ENCODE data around the gene CNTNAP5.

The CNTNAP5 gene

GRCh38 chr2:124921191-124921590 is 896.1 kb downstream of the CNTNAP5 start:
- TF ChIP-seq, protein P1, sequence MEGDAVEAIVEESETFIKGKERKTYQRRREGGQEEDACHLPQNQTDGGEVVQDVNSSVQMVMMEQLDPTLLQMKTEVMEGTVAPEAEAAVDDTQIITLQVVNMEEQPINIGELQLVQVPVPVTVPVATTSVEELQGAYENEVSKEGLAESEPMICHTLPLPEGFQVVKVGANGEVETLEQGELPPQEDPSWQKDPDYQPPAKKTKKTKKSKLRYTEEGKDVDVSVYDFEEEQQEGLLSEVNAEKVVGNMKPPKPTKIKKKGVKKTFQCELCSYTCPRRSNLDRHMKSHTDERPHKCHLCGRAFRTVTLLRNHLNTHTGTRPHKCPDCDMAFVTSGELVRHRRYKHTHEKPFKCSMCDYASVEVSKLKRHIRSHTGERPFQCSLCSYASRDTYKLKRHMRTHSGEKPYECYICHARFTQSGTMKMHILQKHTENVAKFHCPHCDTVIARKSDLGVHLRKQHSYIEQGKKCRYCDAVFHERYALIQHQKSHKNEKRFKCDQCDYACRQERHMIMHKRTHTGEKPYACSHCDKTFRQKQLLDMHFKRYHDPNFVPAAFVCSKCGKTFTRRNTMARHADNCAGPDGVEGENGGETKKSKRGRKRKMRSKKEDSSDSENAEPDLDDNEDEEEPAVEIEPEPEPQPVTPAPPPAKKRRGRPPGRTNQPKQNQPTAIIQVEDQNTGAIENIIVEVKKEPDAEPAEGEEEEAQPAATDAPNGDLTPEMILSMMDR (IDR thresholded peaks at IDR 0.05): no peak
- Histone ChIP-seq H3K27ac (no peak overlapping the region), H3K4me3 (no peak overlapping the region)
- no peak for DNase-seq (ENCODE audit: low spot score)

DNA sequence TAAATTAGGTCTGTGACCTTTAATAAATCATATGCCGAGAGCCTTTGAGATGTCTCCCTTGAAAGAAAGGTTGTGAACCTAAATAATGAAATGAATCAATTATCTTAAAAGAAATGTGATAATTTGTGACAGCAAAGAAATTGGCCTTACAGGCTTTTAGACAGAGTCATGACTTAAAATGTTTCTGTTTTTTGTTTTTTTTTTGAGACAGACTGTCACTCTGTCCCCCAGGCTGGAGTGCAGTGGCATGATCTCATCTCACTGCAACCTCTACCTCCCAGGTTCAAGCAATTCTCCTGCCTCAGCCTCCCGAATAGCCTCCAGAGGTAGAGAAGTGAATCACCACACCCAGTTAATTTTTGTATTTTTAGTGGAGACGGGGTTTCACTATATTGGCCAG is 898.0 kb downstream of the CNTNAP5 start:
- TF ChIP-seq, protein P1 (IDR thresholded peaks at IDR 0.05): no peak
- DNase-seq (ENCODE audit: low spot score): no peak
- H3K27ac ChIP-seq: no peak overlapping the region
- no peak overlapping the region for H3K4me3 ChIP-seq

- no peak overlapping the region for H3K27ac ChIP-seq
- H3K4me3 ChIP-seq: no peak overlapping the region
- DNase-seq (ENCODE audit: low spot score): no peak
- TF ChIP-seq, protein P1 (IDR thresholded peaks at IDR 0.05): no peak
These were observed 908.8 kb downstream of the CNTNAP5 start for GRCh38 chr2:124933883-124934282.

GRCh38 chr2:124953921-124954320 is 928.8 kb downstream of the CNTNAP5 start:
- H3K4me3 ChIP-seq: no peak overlapping the region
- TF ChIP-seq, protein P1 (IDR thresholded peaks at IDR 0.05): no peak
- H3K27ac ChIP-seq: no peak overlapping the region
- no peak for DNase-seq (ENCODE audit: low spot score)

DNA sequence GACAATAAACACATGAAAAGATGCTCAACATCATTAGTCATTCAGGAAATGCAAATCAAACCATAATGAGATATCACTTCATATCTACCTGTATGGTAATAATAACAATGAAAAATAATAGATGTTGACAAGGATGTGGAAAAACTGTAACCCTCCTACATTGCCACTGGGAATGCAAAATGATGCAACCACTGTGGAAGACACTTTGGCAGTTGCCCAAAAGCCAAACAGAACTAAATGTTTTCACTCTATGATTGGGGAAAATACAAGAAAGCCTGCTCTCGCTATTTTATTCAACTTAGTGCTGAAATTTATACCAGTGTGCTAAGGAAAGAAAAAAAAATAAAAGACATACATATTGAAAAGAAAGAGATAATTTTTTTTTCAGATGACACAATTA is 934.5 kb downstream of the CNTNAP5 start:
- no peak for DNase-seq (ENCODE audit: low spot score)
- H3K27ac ChIP-seq: no peak overlapping the region
- no peak overlapping the region for H3K4me3 ChIP-seq
- TF ChIP-seq, protein P1 (IDR thresholded peaks at IDR 0.05): no peak

GRCh38 chr2:124961132-124961531 is 936.0 kb downstream of the CNTNAP5 start:
- no peak for DNase-seq (ENCODE audit: low spot score)
- TF ChIP-seq, protein P1 (IDR thresholded peaks at IDR 0.05): no peak
- Histone ChIP-seq H3K27ac (no peak overlapping the region), H3K4me3 (no peak overlapping the region)

Measured in coronary artery (tissue), 2 donors.